ENCODE measurements around the gene CNN3. TPM values are rescaled to one million over a fixed set of nuclear protein-coding genes. Genes with fewer than 3 reads are reported as not detected.

CNN3 gene
- total RNA-seq, 1 donor = 211 TPM

GRCh38 chr1:94931254-94931841 lies 4.4 kb upstream of the CNN3 start:
- no peak overlapping the region for H3K4me3 ChIP-seq (ENCODE audit: low read depth, low read length)
- no peak for TF ChIP-seq CTCF (IDR thresholded peaks at IDR 0.05; ENCODE audit: insufficient read depth, low read length)
- no peak for DNase-seq (ENCODE audit: low read depth)

GRCh38 chr1:94929351-94930217 lies 2.7 kb upstream of the CNN3 start:
- TF ChIP-seq CTCF (IDR thresholded peaks at IDR 0.05; ENCODE audit: insufficient read depth, low read length) = no peak
- DNase-seq (ENCODE audit: low read depth) = no peak
- peak overlapping the region; percentile 41 for H3K4me3 ChIP-seq (ENCODE audit: low read depth, low read length)

GRCh38 chr1:94928293-94928939 lies 1.5 kb upstream of the CNN3 start:
- TF ChIP-seq CTCF (IDR thresholded peaks at IDR 0.05; ENCODE audit: insufficient read depth, low read length) = no peak
- DNase-seq (ENCODE audit: low read depth) = no peak
- H3K4me3 ChIP-seq (ENCODE audit: low read depth, low read length) = peak overlapping the region; percentile 66

GRCh38 chr1:94927405-94928175 lies 680 bp upstream of the CNN3 start:
- peak overlapping the region; percentile 66 for H3K4me3 ChIP-seq (ENCODE audit: low read depth, low read length)
- peak; percentile 65 for DNase-seq (ENCODE audit: low read depth)
- no peak for TF ChIP-seq CTCF (IDR thresholded peaks at IDR 0.05; ENCODE audit: insufficient read depth, low read length)

- TF ChIP-seq CTCF (IDR thresholded peaks at IDR 0.05; ENCODE audit: insufficient read depth, low read length) = peak; percentile 50
- peak overlapping the region; percentile 88 for H3K4me3 ChIP-seq (ENCODE audit: low read depth, low read length)
- DNase-seq (ENCODE audit: low read depth) = no peak
Measured at GRCh38 chr1:94926126-94926914, 590 bp downstream of the CNN3 start.

All from fibroblast of the aortic adventitia (primary cell).